IPS DF 6.9 (cell line): Measurements from ENCODE around the gene PTGER1.

Source experiments
- DNase-seq: peaks from one replicate; pipeline ENCODE4 v3.0.0-alpha.2; 2013; ENCODE audit warnings: low read depth, low spot score
- H3K27ac ChIP-seq: one replicate; pipeline ENCODE4 v1.5.1; 2013; ENCODE audit warnings: low read length, control low read depth
- H3K27me3 ChIP-seq: 2 replicates; pipeline ENCODE4 v1.6.1; 2013; ENCODE audit warnings: mild to moderate bottlenecking, low read length; ENCODE audit not compliant: control insufficient read depth, insufficient read depth
- H3K36me3 ChIP-seq: 2 replicates; pipeline ENCODE4 v1.6.1; 2013; ENCODE audit warnings: low read length; ENCODE audit not compliant: control insufficient read depth, insufficient read depth
- H3K4me1 ChIP-seq: 2 replicates; pipeline ENCODE4 v1.6.1; 2013; ENCODE audit warnings: low read length; ENCODE audit not compliant: control insufficient read depth, insufficient read depth
- H3K4me3 ChIP-seq: 2 replicates; pipeline ENCODE4 v1.5.1; 2013; ENCODE audit warnings: mild to moderate bottlenecking, low read length
- H3K9me3 ChIP-seq: 2 replicates; pipeline ENCODE4 v1.6.1; 2013; ENCODE audit warnings: low read length, inconsistent platforms; ENCODE audit not compliant: control insufficient read depth, insufficient read depth
- WGBS: extraction: QIAGEN DNeasy Blood & Tissue Kit; methylation state at CpG from one replicate; pipeline ENCODE4 v1.1.7; 2013; ENCODE audit warnings: mixed read lengths, missing lambda C conversion rate; ENCODE audit not compliant: insufficient read length, insufficient coverage; 5-methylcytosine and 5-hydroxymethylcytosine counted together

PTGER1 gene

GRCh38 chr19:14480700-14481079 lies 5.5 kb upstream of the PTGER1 start:
- H3K27me3 ChIP-seq: no peaks in the 10 kb centered on the region
- H3K36me3 ChIP-seq: peaks cover 9% of the 10 kb centered on the region; the same call in 1 of the 2 replicates
- WGBS: no CpG with 5 or more reads among the region's 5 CpGs
- no peak overlapping the region for H3K27ac ChIP-seq
- no peak overlapping the region for H3K4me3 ChIP-seq
- DNase-seq: no peak
- H3K4me1 ChIP-seq: peaks cover 3% of the 10 kb centered on the region
- no peaks in the 10 kb centered on the region for H3K9me3 ChIP-seq

- WGBS: no CpG with 5 or more reads among the region's 43 CpGs
- H3K36me3 ChIP-seq: peaks cover 9% of the 10 kb centered on the region; the same call in 1 of the 2 replicates
- no peaks in the 10 kb centered on the region for H3K9me3 ChIP-seq
- peak; percentile 66 for DNase-seq
- peaks cover 3% of the 10 kb centered on the region; the same call in 1 of the 2 replicates for H3K4me1 ChIP-seq
- H3K27me3 ChIP-seq: no peaks in the 10 kb centered on the region
- no peak overlapping the region for H3K4me3 ChIP-seq
- H3K27ac ChIP-seq: no peak overlapping the region
Observed at GRCh38 chr19:14479975-14480699, 5.0 kb upstream of the PTGER1 start.

DNA sequence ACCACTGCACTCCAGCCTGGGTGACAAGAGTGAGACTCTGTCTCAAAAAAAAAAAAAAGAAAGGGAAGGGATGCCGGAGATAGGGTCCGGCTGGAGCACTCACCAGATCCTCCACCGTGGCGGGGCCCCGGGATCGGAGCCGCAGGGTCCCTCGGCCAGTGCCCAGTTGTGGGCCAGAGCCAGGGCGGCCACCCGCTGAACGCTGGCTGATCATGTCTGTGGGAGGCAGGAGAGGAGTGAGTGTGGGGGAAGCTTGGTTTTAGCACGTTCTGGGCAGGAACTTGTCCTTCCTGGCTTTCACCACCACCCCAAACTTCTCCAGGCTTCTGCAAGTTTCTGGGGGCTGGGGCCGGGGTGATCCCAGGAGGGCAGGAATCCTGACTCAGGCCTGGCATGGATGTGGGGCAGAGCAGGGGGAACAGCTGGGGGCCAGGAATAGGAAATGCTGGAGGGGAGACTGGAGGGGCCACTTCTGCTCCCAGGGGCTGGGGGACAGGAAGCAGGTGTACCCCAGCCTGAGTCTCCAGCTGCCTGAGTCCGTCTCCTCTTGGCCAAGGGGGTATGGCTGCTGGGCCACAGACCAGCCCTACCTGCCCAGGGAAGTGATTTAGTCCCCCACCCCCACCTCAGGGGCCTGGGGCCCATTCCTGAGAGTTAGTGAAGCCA lies 4.3 kb upstream of the PTGER1 start:
- no peaks in the 10 kb centered on the region for H3K27me3 ChIP-seq
- no peaks in the 10 kb centered on the region for H3K9me3 ChIP-seq
- H3K36me3 ChIP-seq: peaks cover 9% of the 10 kb centered on the region; the same call in 1 of the 2 replicates
- H3K27ac ChIP-seq: no peak overlapping the region
- no peak overlapping the region for H3K4me3 ChIP-seq
- WGBS: no CpG with 5 or more reads among the region's 14 CpGs
- peaks cover 6% of the 10 kb centered on the region; the same call in 1 of the 2 replicates for H3K4me1 ChIP-seq
- DNase-seq: no peak

GRCh38 chr19:14478113-14478545 lies 3.0 kb upstream of the PTGER1 start:
- Histone ChIP-seq H3K9me3 (no peaks in the 10 kb centered on the region), H3K4me1 (peaks cover 6% of the 10 kb centered on the region; the same call in 1 of the 2 replicates), H3K27me3 (no peaks in the 10 kb centered on the region), H3K4me3 (no peak overlapping the region), H3K36me3 (peaks cover 9% of the 10 kb centered on the region), H3K27ac (no peak overlapping the region)
- DNase-seq: no peak
- WGBS: no CpG with 5 or more reads among the region's 24 CpGs

GRCh38 chr19:14477418-14478112 lies 2.4 kb upstream of the PTGER1 start:
- no peak overlapping the region for H3K27ac ChIP-seq
- DNase-seq: no peak
- WGBS: no CpG with 5 or more reads among the region's 10 CpGs
- H3K4me1 ChIP-seq: peaks cover 6% of the 10 kb centered on the region; the same call in 1 of the 2 replicates
- H3K4me3 ChIP-seq: no peak overlapping the region
- no peaks in the 10 kb centered on the region for H3K27me3 ChIP-seq
- H3K9me3 ChIP-seq: no peaks in the 10 kb centered on the region
- peaks cover 9% of the 10 kb centered on the region for H3K36me3 ChIP-seq

DNA sequence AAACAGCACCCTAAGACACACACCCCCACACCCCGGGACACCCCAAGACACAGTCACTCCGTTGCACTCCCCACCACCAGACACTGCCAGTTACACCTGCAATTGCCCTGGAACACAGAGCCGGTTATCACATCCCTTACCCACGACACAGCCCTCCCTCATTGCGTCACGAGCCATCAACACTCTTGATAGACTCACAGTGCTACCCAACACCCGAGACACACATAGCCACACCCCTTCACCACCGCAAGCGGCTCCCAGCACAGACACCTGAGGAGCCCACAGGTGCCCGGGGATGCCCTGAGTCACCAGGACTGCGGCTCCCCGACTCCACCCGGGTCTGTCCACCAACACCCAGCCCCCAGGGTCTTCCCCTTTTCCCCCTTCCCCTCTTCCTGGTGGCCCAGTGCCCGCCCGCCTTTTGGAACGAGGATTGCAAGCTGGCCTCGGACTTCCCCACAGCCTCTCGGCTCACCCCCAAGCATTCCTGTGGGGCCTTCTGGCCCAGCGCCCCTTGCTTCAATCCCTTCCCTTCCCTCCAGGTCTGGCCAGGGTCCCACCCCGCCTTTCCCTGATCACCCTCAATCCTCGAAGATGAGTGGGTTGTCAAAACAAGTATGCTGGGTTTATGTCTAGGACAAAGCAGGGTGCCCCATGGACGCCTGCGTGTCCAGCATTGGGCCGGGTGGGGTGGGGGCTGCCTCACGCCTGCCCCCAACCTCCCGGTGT lies 1.7 kb upstream of the PTGER1 start:
- Histone ChIP-seq H3K4me3 (no peak overlapping the region), H3K9me3 (no peaks in the 10 kb centered on the region), H3K27me3 (no peaks in the 10 kb centered on the region), H3K4me1 (peaks cover 6% of the 10 kb centered on the region; the same call in 1 of the 2 replicates), H3K27ac (no peak overlapping the region), H3K36me3 (peaks cover 7% of the 10 kb centered on the region)
- no CpG with 5 or more reads among the region's 26 CpGs for WGBS
- no peak for DNase-seq

DNA sequence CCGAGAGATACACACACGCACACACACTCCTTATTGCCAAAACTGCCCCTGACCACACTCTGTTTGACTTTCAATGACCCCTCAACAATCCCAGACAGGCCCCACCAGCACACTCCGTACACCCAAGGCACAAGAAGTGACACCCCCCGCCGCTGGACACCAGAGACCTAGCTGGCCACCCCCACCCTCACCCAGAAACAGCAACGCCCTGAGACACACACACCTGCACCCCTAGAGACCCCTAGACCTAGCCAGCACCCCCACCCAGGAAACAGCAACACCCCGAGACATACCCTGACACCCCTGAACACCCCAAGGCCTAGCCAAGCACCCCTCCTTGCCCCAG lies 1.1 kb upstream of the PTGER1 start:
- no peaks in the 10 kb centered on the region for H3K27me3 ChIP-seq
- no peaks in the 10 kb centered on the region for H3K9me3 ChIP-seq
- peaks cover 6% of the 10 kb centered on the region for H3K36me3 ChIP-seq
- H3K4me1 ChIP-seq: peaks cover 6% of the 10 kb centered on the region
- DNase-seq: no peak
- H3K4me3 ChIP-seq: no peak overlapping the region
- H3K27ac ChIP-seq: no peak overlapping the region
- WGBS: no CpG with 5 or more reads among the region's 7 CpGs

DNA sequence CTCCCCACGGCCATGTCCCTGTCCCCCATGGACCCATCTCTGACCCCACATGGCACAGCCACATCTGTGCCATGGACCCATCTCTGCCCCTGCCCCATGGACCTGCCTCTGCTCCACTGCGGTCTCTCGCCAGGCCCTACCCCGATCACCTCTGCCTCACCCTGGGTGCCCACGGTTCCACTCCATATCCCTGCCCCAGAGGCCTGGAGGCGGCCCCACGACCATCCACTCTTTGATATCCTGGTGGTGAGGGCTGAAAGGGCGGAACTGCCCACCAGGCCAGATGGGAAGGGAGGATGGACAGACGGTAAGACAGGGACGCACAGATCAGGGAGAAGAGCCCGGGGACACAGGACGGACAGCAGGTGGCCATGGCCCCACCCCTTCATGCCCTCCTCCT lies 327 bp downstream of the PTGER1 start:
- no peak overlapping the region for H3K4me3 ChIP-seq
- WGBS: no CpG with 5 or more reads among the region's 12 CpGs

DNA sequence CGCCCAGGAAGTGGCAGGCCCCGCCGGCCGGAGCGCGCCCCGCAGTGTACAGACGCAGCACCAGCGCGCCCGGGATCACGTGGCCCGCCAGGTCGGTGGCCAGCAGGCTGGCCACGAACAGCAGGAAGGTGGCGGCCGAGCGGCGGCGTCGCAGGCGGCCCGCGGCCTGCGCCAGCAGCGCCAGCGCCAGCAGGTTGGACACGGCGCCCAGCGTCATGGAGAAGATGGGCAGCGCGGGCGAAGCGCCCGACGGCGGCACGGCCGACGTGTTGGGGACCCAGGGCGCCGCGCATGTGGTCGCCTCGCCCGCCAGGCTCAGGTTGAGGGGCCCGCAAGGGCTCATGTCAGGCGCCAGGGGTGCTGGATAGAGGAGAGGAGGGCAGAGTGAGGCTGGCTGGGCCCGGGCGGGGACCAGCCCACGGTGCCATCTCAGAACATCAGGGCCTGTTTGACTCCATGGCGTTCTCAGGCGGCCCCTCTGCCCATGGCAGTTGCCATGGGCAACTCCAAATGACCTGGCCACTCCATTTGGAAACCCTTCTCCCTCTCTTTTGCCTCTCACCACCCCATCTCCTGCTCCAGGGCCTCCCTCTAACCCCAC lies 1.1 kb downstream of the PTGER1 start:
- no CpG with 5 or more reads among the region's 53 CpGs for WGBS
- H3K27ac ChIP-seq: no peak overlapping the region
- H3K36me3 ChIP-seq: peaks cover 12% of the 10 kb centered on the region
- DNase-seq: no peak
- no peaks in the 10 kb centered on the region for H3K27me3 ChIP-seq
- H3K4me1 ChIP-seq: peaks cover 4% of the 10 kb centered on the region
- no peaks in the 10 kb centered on the region for H3K9me3 ChIP-seq
- H3K4me3 ChIP-seq: no peak overlapping the region

More for the DNA sequence above, 327 bp downstream of the PTGER1 start:
- Histone ChIP-seq H3K27ac (no peak overlapping the region), H3K36me3 (peaks cover 12% of the 10 kb centered on the region), H3K4me1 (peaks cover 5% of the 10 kb centered on the region), H3K27me3 (no peaks in the 10 kb centered on the region), H3K9me3 (no peaks in the 10 kb centered on the region)
- no peak for DNase-seq
